Measurements from ENCODE around the gene CALM3.

GRCh38 chr19:46624958-46625661, 24.0 kb downstream of the CALM3 start, which contains the start of gene PTGIR:
- TF ChIP-seq EZH2 (IDR thresholded peaks at IDR 0.05; ENCODE audit: insufficient read depth, poor library complexity, severe bottlenecking) (no peak), EZH2phosphoT487 (IDR thresholded peaks at IDR 0.05; ENCODE audit: insufficient read depth, low read depth) (no peak)
